ENCODE results near the gene IGSF8.
"Not testable (repeated sequence)": the region's sequence is repeated elsewhere in the genome, so short reads cannot be mapped to it uniquely, and the experiment has no call there.

IGSF8 gene

GRCh38 chr1:160114085-160114484, 15.7 kb upstream of the IGSF8 start:
- Histone ChIP-seq H3K9me3 (ENCODE audit: control insufficient read depth, low read depth, low read length) (no peaks in the 10 kb centered on the region), H3K9ac (ENCODE audit: low read length) (no peak overlapping the region), H3K27me3 (ENCODE audit: control insufficient read depth, insufficient read depth, low read length) (no peaks in the 10 kb centered on the region), H3K36me3 (ENCODE audit: control insufficient read depth, low read depth, low read length) (no peaks in the 10 kb centered on the region), H3K4me1 (ENCODE audit: control insufficient read depth, low read depth, low read length) (peaks cover 64% of the 10 kb centered on the region), H3K4me3 (ENCODE audit: low read length) (no peak overlapping the region), H3K27ac (ENCODE audit: low read length) (no peak overlapping the region)

- H3K27me3 ChIP-seq (ENCODE audit: control insufficient read depth, insufficient read depth, low read length), result no peaks in the 10 kb centered on the region
- H3K4me3 ChIP-seq (ENCODE audit: low read length), result no peak overlapping the region
- H3K4me1 ChIP-seq (ENCODE audit: control insufficient read depth, low read depth, low read length), result peaks cover 66% of the 10 kb centered on the region
- H3K27ac ChIP-seq (ENCODE audit: low read length), result no peak overlapping the region
- no peaks in the 10 kb centered on the region for H3K36me3 ChIP-seq (ENCODE audit: control insufficient read depth, low read depth, low read length)
- no peaks in the 10 kb centered on the region for H3K9me3 ChIP-seq (ENCODE audit: control insufficient read depth, low read depth, low read length)
- no peak overlapping the region for H3K9ac ChIP-seq (ENCODE audit: low read length)
Observed at GRCh38 chr1:160113407-160113806, 15.0 kb upstream of the IGSF8 start.

GRCh38 chr1:160112357-160112756, 13.9 kb upstream of the IGSF8 start:
- Histone ChIP-seq H3K36me3 (ENCODE audit: control insufficient read depth, low read depth, low read length) (no peaks in the 10 kb centered on the region), H3K9me3 (ENCODE audit: control insufficient read depth, low read depth, low read length) (no peaks in the 10 kb centered on the region), H3K27me3 (ENCODE audit: control insufficient read depth, insufficient read depth, low read length) (no peaks in the 10 kb centered on the region), H3K27ac (ENCODE audit: low read length) (no peak overlapping the region), H3K4me1 (ENCODE audit: control insufficient read depth, low read depth, low read length) (peaks cover 58% of the 10 kb centered on the region), H3K9ac (ENCODE audit: low read length) (no peak overlapping the region), H3K4me3 (ENCODE audit: low read length) (no peak overlapping the region)

GRCh38 chr1:160111462-160111861, 13.0 kb upstream of the IGSF8 start:
- H3K9ac ChIP-seq (ENCODE audit: low read length); H3K36me3 ChIP-seq (ENCODE audit: control insufficient read depth, low read depth, low read length); H3K4me3 ChIP-seq (ENCODE audit: low read length); H3K27ac ChIP-seq (ENCODE audit: low read length); H3K27me3 ChIP-seq (ENCODE audit: control insufficient read depth, insufficient read depth, low read length); H3K9me3 ChIP-seq (ENCODE audit: control insufficient read depth, low read depth, low read length): not testable (repeated sequence)
- H3K4me1 ChIP-seq (ENCODE audit: control insufficient read depth, low read depth, low read length), result peaks cover 49% of the 10 kb centered on the region

- Histone ChIP-seq H3K4me1 (ENCODE audit: control insufficient read depth, low read depth, low read length) (peaks cover 34% of the 10 kb centered on the region), H3K9ac (ENCODE audit: low read length) (no peak overlapping the region), H3K4me3 (ENCODE audit: low read length) (no peak overlapping the region)
Observed at GRCh38 chr1:160109686-160110085, 11.3 kb upstream of the IGSF8 start.

GRCh38 chr1:160108888-160109662, 10.7 kb upstream of the IGSF8 start:
- H3K27me3 ChIP-seq (ENCODE audit: control insufficient read depth, insufficient read depth, low read length), result no peaks in the 10 kb centered on the region
- H3K36me3 ChIP-seq (ENCODE audit: control insufficient read depth, low read depth, low read length), result no peaks in the 10 kb centered on the region
- no peaks in the 10 kb centered on the region for H3K9me3 ChIP-seq (ENCODE audit: control insufficient read depth, low read depth, low read length)
- H3K27ac ChIP-seq (ENCODE audit: low read length), result peak overlapping the region; percentile 76
- H3K9ac ChIP-seq (ENCODE audit: low read length), result peak overlapping the region; percentile 49
- no peak overlapping the region for H3K4me3 ChIP-seq (ENCODE audit: low read length)
- peaks cover 37% of the 10 kb centered on the region for H3K4me1 ChIP-seq (ENCODE audit: control insufficient read depth, low read depth, low read length)

More at GRCh38 chr1:160109686-160110085, 11.3 kb upstream of the IGSF8 start:
- Histone ChIP-seq H3K27ac (ENCODE audit: low read length) (no peak overlapping the region), H3K27me3 (ENCODE audit: control insufficient read depth, insufficient read depth, low read length) (no peaks in the 10 kb centered on the region), H3K36me3 (ENCODE audit: control insufficient read depth, low read depth, low read length) (no peaks in the 10 kb centered on the region), H3K9me3 (ENCODE audit: control insufficient read depth, low read depth, low read length) (no peaks in the 10 kb centered on the region)

GRCh38 chr1:160107512-160107911, 9.1 kb upstream of the IGSF8 start:
- Histone ChIP-seq H3K9ac (ENCODE audit: low read length) (no peak overlapping the region), H3K27ac (ENCODE audit: low read length) (no peak overlapping the region), H3K4me3 (ENCODE audit: low read length) (no peak overlapping the region), H3K9me3 (ENCODE audit: control insufficient read depth, low read depth, low read length) (no peaks in the 10 kb centered on the region), H3K4me1 (ENCODE audit: control insufficient read depth, low read depth, low read length) (peaks cover 34% of the 10 kb centered on the region), H3K27me3 (ENCODE audit: control insufficient read depth, insufficient read depth, low read length) (no peaks in the 10 kb centered on the region), H3K36me3 (ENCODE audit: control insufficient read depth, low read depth, low read length) (no peaks in the 10 kb centered on the region)

- H3K4me1 ChIP-seq (ENCODE audit: control insufficient read depth, low read depth, low read length), result peaks cover 32% of the 10 kb centered on the region
- no peaks in the 10 kb centered on the region for H3K36me3 ChIP-seq (ENCODE audit: control insufficient read depth, low read depth, low read length)
- H3K4me3 ChIP-seq (ENCODE audit: low read length), result no peak overlapping the region
- H3K27ac ChIP-seq (ENCODE audit: low read length), result no peak overlapping the region
- no peaks in the 10 kb centered on the region for H3K9me3 ChIP-seq (ENCODE audit: control insufficient read depth, low read depth, low read length)
- H3K9ac ChIP-seq (ENCODE audit: low read length), result no peak overlapping the region
- no peaks in the 10 kb centered on the region for H3K27me3 ChIP-seq (ENCODE audit: control insufficient read depth, insufficient read depth, low read length)
Observed at GRCh38 chr1:160105155-160105554, 6.7 kb upstream of the IGSF8 start.

- H3K4me1 ChIP-seq (ENCODE audit: control insufficient read depth, low read depth, low read length), result peaks cover 26% of the 10 kb centered on the region
- no peak overlapping the region for H3K9ac ChIP-seq (ENCODE audit: low read length)
- H3K4me3 ChIP-seq (ENCODE audit: low read length), result no peak overlapping the region
- no peaks in the 10 kb centered on the region for H3K36me3 ChIP-seq (ENCODE audit: control insufficient read depth, low read depth, low read length)
- no peaks in the 10 kb centered on the region for H3K9me3 ChIP-seq (ENCODE audit: control insufficient read depth, low read depth, low read length)
- no peak overlapping the region for H3K27ac ChIP-seq (ENCODE audit: low read length)
- H3K27me3 ChIP-seq (ENCODE audit: control insufficient read depth, insufficient read depth, low read length), result peaks cover 4% of the 10 kb centered on the region
Observed at GRCh38 chr1:160104486-160104885, 6.1 kb upstream of the IGSF8 start.

GRCh38 chr1:160103658-160104408, 5.4 kb upstream of the IGSF8 start:
- Histone ChIP-seq H3K9me3 (ENCODE audit: control insufficient read depth, low read depth, low read length) (no peaks in the 10 kb centered on the region), H3K4me3 (ENCODE audit: low read length) (no peak overlapping the region), H3K27me3 (ENCODE audit: control insufficient read depth, insufficient read depth, low read length) (peaks cover 7% of the 10 kb centered on the region), H3K27ac (ENCODE audit: low read length) (no peak overlapping the region), H3K36me3 (ENCODE audit: control insufficient read depth, low read depth, low read length) (no peaks in the 10 kb centered on the region), H3K4me1 (ENCODE audit: control insufficient read depth, low read depth, low read length) (peaks cover 24% of the 10 kb centered on the region), H3K9ac (ENCODE audit: low read length) (no peak overlapping the region)

- no peaks in the 10 kb centered on the region for H3K9me3 ChIP-seq (ENCODE audit: control insufficient read depth, low read depth, low read length)
- H3K9ac ChIP-seq (ENCODE audit: low read length), result no peak overlapping the region
- H3K36me3 ChIP-seq (ENCODE audit: control insufficient read depth, low read depth, low read length), result no peaks in the 10 kb centered on the region
- peaks cover 27% of the 10 kb centered on the region for H3K4me1 ChIP-seq (ENCODE audit: control insufficient read depth, low read depth, low read length)
- no peak overlapping the region for H3K4me3 ChIP-seq (ENCODE audit: low read length)
- no peak overlapping the region for H3K27ac ChIP-seq (ENCODE audit: low read length)
- H3K27me3 ChIP-seq (ENCODE audit: control insufficient read depth, insufficient read depth, low read length), result peaks cover 7% of the 10 kb centered on the region
Observed at GRCh38 chr1:160101717-160102522, 3.5 kb upstream of the IGSF8 start.
